ENCODE data around the gene GTF3A.
"Not testable (repeated sequence)": the region's sequence is repeated elsewhere in the genome, so short reads cannot be mapped to it uniquely, and the experiment has no call there.

The GTF3A gene

DNA sequence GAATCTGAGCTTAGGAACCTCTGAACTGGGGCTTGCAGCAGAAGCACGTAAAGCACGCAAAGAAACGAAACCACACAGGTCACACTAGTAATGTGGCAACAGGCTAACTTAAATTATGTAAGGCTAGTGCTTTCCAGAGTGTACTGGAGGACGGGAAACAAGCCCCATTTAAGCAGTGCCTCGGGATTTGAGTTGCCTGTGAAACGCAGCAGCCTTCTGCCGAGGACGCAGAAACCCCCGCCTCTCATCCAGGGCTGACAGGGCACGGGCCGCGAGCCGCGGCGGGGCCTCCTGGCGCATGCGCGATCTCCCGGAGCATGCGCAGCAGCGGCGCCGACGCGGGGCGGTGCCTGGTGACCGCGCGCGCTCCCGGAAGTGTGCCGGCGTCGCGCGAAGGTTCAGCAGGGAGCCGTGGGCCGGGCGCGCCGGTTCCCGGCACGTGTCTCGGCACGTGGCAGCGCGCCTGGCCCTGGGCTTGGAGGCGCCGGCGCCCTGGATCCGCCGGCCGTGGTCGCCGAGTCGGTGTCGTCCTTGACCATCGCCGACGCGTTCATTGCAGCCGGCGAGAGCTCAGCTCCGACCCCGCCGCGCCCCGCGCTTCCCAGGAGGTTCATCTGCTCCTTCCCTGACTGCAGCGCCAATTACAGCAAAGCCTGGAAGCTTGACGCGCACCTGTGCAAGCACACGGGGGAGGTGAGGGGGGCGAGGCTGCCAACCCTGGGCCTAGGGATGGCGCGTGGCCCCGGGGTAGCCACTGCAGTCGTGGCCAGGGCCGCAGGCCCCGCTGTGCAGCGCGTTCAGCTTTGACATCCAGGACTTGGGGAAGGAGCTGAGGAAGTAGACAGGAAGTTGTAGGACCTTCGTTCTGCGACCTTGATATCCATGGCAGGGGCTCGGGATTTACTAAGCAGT is at the start of gene GTF3A:
TSS of gene GTF3A (plus strand) at position 374 of the 912 bp plus-strand sequence.
- DNase-seq: peak; percentile 69 to 81

DNA sequence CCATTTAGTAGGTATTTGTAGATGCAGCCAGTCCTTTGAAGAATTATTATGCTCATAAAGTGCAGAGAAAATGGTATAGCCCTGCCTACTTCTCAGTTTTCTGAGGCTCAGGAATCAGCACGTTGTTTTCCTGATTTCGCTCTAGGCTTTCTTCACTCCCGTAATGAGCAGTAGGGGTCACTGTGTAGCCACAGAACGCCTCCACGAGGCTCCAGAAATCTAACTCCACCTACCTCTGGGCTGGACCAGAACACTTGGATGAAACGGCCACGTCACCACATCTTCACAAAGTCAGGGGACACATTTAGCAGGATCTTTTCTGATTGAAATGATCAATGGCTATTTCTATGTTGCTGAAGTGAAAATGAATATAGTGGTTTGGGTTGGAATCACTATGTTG is 49.8 kb upstream of the GTF3A start:
- peak; percentile 57 to 81 for DNase-seq

DNA sequence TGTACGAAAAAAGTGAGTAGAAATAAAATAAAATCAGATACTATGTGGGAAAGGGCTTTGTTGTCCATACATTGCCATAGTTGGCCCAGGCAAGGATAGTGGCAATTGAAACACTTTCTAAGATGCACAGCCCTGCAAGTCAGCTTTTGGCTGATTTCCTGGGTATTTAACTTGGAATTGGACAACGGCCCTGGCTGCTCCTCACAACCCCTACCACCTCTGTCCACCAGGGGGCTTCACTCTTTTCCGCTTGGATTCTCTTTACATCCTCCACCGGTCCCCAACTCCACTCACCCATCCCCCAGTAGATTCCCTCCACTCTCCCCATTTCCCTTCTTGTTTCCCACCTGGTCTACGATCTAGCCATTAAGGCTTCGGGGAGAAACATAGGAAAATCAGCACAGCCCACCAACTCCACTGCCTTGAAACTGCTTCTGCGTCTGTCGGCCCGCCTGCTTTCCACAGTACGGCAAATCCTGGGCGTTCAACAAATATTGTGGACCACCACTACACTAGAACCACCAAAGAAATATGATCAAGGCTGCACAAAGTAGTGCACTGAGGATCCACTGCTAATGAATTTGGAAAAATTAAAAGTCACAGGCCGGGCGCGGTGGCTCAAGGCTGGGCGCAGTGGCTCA is 48.6 kb upstream of the GTF3A start:
- peak in 1 of 2 experiments; percentile 32 for DNase-seq

DNA sequence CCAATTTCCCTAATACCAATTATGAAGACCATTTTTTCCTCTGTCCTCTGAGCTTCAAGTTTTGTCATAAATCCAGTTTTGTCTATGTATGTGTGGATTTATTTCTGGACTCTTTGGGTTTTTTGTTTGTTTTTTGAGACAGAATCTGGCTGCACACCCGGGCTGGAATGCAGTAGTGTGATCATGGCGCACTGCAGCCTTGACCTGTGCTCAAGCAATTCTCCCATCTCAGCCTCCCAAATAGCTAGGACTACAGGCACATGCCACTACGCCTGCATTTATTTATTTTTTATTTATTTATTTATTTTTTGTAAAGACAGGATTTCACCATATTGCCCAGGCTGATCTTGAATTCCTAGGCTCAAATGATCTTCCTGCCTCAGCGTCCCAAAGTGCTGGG is 45.3 kb upstream of the GTF3A start:
- DNase-seq: no peak

DNA sequence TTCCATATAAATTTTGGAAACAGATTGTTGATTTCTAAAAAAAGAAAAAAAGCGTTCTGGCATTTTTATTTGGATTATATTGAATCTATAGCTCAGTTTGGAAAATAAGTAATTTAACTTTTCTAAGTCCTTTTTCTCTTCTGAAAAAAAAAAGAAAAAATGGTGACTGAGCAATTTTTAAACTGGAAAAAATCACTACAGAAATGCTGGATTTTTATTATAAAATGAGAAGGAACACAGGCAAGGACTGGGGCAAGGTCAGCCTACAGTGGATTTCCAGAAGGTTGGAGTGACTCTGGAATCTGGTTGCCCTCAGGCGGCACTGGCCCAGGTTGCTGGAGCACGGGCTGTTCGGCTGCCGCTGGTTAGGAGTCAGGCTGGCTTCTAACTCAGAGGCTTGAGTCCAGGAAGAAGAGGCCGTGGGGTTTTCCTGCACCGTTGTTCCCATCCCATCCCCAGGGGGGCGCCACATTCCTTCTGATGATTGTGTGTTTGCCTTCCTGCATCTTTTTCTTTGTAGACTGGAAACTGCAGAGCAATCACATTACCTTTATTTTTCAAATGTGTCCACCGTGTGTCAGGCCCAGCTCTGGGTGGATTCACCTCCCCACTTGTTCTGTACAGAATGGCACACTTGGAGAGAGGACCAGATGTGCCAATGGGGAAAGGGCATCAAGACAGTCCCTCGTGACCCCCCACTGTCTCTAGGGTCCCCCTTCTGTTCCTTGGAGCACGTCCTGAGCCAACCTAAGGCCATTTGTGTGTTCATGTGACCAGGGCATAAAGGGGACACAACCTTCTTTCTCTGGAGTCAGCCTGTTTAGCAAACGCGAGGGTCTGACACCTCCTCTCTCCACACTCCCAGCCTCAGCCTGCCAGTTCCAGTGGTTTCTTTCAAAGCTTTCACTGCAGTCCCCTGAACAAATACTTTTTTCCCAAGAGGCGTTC is 44.5 kb upstream of the GTF3A start:
- peak; percentile 32 to 63 for DNase-seq

DNA sequence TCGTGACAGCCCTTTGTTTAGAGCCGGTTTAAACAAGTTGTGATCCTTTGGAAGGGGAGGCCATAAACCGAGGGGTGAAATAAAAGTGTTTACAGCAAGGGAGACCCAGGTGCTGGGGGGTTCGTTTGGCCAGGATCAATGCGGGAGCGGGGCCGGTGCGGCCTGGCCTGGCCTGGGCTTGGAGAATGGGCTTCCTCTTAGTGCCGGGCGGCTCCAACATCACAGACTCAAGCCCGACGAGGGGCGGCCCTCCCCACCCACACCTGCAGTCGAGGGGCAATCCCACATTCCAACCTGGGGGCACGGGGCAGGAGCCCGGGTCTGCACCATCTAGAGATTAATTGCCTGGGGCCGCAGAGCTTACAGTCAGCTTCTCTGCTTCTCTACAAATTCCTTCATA is 42.8 kb upstream of the GTF3A start:
- no peak for DNase-seq

DNA sequence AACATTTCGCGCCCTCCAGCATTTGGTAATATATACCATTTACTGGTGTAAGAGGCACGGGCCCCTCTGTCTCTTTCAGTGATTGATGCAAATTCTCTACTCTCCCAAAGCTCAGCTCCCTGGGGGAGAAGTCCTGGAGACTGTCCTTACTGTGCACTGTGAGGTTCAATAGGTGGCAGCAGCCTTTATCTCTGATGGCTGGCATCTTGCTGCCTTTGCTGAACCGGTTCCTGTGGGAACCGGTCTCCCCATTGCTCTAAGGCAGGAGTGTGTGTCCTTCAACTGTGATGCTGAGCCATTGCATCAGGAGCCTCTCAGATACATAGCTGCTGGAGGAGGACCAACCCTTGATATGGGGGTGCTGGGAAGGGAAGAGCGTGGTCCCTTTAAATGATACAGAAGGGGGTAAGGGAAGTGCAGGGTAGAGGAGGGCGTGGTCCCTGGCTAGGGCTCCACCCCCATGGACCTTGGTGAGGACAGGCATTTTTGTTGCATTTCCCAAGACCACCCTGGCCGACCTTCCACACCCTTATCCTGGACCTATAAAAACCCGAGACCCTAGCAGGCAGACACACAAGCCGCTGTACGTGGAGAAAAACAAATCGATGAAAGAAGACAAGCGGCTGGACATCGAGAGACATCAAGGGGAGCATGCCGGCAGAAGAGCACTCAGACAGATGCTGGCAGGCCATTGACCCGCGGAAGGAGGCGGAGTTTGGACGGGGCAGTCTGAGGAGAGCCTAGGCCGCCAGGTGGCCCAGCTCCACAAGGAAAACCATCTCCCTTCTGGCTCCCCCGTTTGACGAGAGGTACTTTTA is 41.1 kb upstream of the GTF3A start:
- DNase-seq: no peak

DNA sequence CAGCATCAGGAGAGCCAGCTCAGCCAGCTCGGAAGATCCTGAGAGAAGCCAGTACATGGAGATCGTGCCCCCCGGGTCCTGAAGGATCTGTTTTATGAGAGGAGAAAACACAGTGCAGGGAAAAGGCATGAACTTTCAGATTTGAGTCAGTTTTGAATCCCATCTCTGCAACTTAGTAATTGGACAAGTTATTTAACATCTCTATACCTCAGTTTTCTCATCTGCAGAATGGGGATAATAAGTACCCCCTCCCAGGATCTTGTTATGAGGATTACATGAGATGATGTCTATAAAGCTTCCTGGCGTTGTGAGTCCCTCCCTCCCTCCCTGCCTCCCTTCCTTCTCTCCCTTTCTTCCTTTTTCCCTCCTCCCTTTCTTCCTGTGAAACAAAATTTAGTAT is 40.1 kb upstream of the GTF3A start:
- DNase-seq: no peak

DNA sequence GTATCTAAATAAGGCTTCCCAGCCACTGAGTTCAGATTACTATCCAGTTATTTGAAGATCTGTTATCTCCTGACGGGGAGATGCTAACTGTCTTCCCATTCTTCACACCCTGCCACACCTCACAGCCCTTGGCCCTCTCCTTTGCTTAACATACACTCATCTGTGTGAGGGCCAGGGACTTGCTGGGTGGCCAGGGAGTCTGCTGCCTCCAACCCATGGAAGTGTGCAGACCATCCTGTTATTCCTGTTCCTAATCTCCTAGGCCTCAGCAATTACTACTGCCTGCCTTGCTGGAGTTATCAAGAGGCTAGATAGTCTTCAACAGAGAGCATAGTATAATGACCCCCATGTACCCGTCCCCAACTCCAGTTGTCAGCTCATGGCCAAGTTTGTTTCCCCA is 36.2 kb upstream of the GTF3A start:
- no peak for DNase-seq

DNA sequence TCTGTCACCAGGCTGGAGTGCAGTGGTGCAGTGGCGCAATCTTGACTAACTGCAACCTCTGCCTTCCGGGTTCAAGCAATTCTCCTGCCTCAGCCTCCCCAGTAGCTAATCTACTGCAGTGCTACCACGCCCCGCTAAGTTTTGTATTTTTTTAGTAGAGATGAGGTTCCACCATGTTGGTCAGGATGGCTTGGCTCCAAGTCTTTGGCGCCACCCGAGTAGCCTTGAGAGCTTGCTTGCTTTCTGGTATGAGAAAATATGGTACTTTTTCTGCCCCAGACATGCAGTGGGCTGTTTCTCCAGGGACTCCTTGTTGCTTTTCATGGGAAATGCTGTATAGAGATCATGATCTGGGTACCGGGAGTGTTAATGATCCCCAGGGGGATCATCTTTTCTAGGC is 34.5 kb upstream of the GTF3A start:
- DNase-seq: no peak

DNA sequence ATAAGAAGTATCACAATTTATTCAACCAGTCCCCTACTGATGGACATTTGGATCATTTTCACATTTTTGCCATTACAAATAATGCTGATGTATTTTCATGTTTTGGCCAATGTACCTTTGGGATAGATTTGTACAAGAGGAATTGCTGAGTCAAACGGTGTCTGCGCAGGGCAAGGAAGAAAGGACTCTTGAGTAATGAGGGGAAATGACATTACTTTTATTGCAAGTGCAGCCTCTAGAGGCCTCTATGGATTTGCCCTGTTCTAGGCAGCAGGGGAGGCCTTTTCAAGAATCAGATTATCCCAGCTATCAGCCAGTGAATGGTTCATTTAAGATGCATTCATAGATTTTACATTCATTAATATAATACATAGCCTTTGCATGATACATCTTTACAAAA is 32.9 kb upstream of the GTF3A start:
- DNase-seq: no peak

DNA sequence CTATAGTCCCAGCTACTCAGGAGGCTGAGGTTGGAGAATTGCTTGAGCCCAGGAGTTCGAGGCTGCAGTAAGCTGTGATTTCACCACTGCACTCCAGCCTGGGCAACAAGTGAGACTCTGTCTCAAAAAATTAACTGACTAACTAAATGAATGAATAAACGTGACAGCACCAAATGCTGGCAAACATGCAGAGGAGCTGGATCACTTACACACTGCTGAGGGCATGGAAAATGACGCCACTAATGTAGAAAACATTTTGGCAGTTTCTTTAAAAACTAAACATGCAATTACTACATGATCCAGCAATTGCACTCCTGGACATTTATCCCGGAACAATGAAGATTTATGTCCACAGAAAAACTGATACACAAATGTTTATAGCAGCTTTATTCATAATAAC is 31.3 kb upstream of the GTF3A start:
- DNase-seq: no peak

DNA sequence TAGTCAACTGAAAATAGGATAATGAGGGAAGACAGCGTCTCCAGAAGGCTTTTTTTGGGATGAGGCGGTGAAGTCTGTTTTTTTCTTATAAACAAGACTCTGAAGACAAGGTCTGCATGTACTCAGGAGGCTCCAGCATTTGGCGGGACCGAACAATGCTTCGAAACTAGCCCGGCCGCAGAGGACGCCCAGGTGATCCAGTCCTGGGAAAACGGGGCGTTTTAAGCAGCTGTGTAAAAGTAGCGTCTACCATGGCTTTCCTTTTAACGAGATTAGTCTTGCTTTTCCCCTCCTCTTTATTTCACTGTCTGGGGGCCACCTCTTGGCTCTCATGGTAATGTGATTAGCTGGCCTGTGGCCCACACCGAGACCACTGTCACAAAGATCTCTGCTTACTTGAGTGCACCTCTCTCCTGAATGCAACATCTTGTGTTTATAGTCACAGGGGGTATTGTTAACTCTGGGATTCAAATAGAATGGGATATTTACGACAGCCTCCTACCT is 29.4 kb upstream of the GTF3A start:
- DNase-seq: no peak

DNA sequence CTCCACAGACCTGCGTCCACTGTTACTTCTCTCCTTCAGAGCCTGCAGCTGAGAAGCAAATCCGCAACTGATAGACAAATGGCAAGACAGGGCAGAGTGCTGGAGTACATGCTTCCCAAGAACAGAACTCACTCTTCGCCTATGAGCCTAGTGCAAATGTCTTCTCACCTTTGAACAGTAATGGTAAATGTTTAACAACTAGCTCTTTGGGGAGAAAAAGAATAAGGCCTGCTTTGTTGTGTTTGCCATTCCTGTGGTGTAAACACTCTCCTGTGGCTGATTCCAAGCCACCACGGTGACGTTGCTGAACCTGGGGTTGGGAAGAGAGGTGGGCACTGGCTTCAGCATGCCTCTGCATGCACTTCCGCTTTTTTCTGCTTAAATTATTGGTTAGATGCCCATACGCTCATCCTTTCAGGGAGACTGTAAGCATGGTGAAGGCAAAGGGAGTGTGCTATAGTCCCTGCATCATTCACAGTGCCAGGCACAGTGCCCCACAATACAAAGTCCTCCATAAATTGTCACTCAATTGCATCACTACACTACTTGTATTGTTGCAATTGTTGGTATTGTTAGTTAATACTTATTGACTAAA is 28.1 kb upstream of the GTF3A start:
- DNase-seq: no peak

DNA sequence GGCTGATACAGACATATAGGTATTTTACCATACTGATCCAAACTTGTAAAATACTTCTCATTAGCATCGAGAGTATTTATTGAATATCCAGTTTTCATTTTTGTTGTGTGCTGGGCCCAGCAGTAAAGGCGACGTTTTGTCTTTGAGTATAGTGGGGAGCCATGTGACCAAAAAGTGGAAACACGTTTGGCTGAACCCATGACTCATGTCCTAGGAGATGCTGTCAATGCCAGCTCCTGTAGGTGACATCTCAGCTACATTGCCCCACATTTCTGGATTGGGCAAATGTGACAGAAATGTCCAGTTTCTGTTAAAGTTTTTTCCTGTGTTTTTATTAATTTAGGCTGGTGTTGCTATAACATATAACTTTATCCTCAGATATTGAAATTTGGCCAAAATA is 26.1 kb upstream of the GTF3A start:
- no peak for DNase-seq

DNA sequence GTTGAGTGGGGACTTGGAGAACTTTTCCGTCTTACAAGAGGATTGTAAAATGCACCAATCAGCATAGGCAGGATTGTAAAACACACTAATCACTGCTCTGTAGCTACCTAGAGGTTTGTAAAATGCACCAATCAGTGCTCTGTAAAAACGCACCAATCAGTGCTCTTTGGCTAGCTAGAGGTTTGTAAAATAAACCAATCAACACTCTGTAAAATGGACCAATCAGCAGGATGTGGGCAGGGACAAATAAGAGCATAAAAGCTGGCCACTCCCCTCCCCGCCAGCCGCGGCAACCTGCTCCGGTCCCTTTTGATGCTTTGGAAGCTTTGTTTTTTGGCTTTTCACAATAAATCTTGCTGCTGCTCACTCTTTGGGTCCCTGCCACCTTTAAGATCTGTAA is 24.0 kb upstream of the GTF3A start:
- DNase-seq: not testable (repeated sequence)

DNA sequence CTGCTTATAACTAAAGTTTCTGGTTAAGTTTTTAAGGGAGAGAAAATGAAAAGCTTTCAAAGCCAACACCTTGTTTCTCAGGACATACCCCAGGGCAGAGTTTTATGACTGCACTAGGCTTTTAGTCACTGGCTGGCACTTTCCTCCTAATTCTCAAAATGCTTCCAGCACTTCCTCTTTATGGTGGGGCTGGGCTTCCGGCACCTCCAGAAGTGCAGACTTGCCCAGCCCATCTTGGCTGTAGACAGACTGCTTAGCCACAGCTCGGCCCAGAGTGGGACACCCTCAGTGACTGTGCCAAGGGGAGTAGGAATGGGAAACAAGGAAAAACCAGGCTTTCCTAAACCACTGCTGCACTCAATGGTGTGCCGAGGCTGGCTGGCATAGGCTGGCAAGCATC is 23.2 kb upstream of the GTF3A start:
- no peak for DNase-seq

DNA sequence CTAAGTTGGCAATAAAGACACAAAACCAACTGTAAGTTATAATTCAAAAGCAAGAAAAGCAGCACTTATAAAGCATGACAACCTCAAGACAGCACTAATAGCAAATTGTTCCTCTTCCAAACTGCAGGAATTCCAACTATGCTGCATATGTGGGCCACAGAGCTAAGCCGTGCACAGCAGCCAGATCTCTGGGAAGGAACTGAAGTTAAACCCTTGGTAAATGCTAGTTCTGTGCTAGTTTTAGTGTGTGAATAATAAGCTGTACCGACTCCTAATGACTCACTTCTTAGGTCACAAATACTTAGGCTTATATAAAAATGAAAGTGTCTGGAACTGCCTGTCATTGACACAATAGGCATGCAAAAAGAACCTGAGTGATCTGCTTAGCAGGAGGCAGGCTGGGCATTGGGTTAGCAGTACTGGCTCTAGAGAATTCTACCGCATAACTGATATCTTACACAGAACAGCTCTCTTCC is 21.2 kb upstream of the GTF3A start:
- no peak for DNase-seq

DNA sequence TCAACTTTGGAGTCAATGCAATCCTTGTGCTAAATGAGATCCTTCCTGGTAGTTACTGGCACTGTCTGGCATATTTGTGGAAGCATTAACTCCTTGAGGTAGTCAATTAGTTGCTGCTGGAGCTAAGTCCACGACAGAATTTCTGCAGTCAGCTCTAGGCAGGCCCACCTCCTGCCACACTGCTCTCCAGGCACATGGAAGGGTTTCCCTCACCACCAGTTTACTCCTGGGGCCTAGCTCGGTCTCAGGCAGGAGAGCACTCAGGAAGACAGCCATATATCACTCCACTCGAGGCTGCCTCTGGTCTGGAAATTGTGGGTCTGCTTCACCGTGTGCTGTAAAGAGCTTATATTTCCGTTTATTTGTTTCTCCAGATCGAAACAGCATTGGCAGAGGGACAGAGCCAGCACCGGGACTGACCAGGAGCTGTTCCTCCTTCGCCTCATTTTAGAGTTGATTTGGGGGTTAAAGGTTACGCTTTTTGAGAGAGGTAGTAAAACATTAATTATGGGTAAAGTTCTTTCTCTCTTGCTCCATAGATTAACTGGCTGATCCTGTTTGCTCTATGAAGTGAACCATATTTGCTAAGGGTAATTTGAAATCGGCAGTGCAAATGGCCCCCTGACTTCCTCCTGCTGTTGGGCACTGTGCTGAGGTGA is 20.6 kb upstream of the GTF3A start:
- no peak for DNase-seq

DNA sequence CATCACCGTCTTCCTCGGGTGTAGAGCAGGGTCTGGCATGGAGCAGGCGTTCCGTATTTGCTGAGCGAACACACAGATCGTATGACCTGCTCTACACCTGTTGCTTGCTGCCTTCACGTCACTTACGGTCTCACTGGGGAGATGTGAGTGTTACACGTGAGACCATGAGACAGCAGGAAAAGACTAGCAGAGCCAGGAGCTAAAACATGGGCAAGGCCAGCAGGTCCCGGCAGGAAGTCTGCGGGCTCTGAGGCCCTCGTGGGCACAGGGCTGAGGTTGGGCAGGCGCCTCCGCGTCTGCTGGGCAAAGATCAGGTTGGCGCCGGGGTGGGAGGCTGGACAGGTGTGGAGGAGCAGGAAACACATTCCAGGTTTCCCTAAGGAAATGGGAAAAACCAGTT is 19.7 kb upstream of the GTF3A start:
- DNase-seq: no peak

DNA sequence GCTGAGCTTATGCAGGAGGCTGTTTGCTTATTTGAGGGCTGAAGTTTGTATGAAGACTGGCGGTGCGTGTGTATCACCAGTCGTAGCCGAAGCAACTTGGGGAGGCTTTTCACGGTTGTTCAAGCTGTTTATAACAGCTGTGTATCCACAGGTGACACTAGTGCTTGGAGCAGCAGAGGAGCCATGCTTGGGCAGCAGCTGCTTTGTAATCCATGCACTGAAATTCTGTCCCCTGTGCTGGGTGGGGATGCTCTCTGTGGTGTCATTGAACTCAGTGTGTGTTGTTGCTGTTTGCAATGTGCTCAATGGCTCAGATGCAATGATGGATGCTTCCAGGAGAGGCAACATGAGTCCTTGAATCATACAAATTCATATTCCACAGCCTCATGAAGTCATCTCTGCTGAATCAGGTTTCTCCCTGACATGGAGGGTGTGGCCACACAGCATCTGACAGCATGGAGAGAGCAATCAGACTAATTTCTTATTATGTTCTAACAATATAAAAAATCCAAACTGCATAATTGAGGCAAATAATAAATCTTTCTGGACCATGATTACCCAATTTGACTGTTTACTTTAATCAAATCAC is 18.8 kb upstream of the GTF3A start:
- no peak for DNase-seq

Measured in NCI-H2081 (cell line).